IPS DF 4.7 (cell line): ENCODE data around the gene PCDHGB3.

Experiments
- DNase-seq: peaks from one replicate; pipeline ENCODE4 v3.0.0-alpha.2; 2013; ENCODE audit warnings: low spot score; ENCODE audit errors: extremely low read depth

Gene PCDHGB3

GRCh38 chr5:141419074-141419880 lies 49.2 kb downstream of the PCDHGB3 start:
- no peak for DNase-seq

DNA sequence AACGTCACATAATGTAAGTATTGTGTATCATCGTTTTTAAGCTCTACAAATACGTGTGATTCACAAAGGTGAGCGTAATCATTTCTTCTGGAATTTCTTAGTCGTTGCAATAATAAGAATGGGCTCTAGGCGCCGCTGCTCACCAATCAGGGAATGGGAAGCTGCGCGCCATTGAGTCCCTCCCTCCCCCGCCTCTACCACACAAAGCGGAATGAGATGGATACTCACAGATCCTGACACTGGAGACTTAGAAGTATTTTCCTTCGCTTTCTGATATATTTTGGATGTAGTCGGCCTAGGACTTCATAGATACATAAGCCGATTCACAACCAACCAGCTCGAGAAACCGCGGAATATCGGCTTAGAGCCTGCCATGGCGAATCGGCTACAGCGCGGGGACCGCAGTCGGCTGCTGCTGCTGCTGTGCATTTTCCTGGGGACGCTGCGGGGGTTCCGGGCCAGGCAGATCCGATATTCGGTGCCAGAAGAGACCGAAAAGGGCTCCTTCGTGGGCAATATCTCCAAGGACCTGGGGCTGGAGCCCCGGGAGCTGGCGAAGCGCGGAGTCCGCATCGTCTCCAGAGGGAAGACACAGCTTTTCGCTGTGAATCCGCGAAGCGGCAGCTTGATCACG lies 50.9 kb downstream of the PCDHGB3 start, which contains the start of gene PCDHGA11:
TSS of gene PCDHGA11 (plus strand) at position 197 of the 634 bp plus-strand sequence. CDS start at position 374, 177 bp downstream.
- DNase-seq = no peak

DNA sequence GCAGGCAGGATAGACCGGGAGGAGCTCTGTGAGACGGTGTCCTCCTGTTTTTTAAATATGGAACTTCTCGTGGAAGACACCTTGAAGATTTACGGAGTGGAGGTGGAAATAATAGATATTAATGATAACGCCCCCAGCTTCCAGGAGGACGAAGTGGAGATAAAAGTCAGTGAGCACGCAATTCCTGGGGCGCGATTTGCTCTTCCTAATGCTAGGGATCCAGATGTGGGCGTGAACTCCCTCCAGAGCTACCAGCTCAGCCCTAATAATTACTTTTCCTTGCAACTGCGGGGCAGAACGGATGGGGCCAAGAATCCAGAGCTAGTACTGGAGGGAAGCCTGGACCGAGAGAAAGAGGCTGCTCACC lies 51.4 kb downstream of the PCDHGB3 start:
- DNase-seq = no peak
